Stimulated activated CD4-positive, alpha-beta T cell treated with anti-CD3 and anti-CD28 coated beads, Interleukin-1b, Interleukin-23, amount 100 ng/mL, for 48 hours (primary cell): ENCODE data around the gene ZFAND2A.
"Not testable (repeated sequence)": the region's sequence is repeated elsewhere in the genome, so short reads cannot be mapped to it uniquely, and the experiment has no call there.

Experiments
- DNase-seq: peaks from one replicate; pipeline ENCODE4 v3.0.0-alpha.2; 2020

ZFAND2A gene

GRCh38 chr7:1150400-1151002, 9.5 kb downstream of the ZFAND2A start:
- no peak for DNase-seq

DNA sequence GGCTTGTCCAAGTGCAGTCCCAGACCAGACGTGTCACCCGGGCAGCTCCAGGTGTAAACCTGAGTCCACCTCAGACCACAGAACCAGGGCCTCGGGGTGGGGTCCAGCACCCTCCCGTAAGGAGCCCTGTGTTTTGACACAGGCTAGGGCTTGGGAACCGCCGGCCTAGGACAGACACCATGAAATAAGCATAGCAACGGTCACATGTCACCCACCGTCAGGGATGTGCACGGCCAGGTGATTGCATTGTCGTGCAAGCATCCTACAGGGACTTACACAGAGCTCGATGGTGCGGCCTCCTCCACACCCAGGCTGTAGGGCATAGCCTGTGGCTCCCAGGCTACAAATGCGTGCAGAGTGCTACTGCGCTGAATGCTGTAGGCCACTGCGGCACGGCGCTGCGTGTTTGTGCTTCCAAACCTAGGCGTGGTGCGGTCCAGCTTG, 10.6 kb downstream of the ZFAND2A start:
- no peak for DNase-seq

DNA sequence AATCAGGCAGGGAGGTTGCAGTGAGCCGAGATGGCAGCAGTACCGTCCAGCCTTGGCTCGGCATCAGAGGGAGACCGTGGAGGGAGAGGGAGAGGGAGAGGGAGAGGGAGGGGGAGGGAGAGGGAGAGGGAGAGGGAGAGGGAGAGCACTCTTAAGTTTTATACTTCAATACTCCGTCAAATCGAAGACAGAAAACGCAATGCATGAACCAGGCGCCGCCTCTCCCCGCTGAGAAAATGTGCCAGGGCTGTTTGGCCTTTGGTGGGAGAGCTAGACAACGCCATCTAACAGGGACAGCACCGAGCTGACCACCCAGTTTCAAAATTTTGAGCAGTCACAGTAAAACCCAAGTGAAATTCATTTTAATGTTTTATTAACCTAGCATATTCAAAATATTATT, 12.1 kb downstream of the ZFAND2A start:
- DNase-seq, result not testable (repeated sequence)

DNA sequence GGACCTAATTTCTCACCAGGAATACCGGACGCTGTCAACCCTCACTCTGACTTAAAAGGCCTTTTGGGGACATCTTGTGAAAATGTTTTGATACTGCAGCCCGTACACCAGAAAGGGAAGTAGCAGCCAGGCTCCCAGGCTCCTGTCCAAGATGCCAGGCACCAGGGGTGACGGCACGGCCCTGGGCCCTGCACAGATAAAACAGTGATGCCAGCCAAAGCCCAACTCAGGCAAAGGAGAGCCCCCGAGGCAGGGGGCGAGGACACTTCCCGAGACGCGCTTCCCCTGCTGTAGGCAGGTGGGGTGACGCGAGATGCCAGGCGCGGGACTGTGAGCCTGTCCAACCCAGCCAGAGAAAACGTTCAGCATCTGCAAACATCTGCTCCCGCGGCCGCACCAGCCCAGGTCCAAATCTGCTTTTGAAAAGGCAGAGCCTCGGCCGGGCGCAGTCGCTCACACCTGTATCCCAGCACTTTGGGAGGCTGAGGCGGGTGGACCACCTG, 15.7 kb downstream of the ZFAND2A start:
- no peak for DNase-seq

- not testable (repeated sequence) for DNase-seq
Measured at GRCh38 chr7:1143031-1143430, 17.0 kb downstream of the ZFAND2A start.

DNA sequence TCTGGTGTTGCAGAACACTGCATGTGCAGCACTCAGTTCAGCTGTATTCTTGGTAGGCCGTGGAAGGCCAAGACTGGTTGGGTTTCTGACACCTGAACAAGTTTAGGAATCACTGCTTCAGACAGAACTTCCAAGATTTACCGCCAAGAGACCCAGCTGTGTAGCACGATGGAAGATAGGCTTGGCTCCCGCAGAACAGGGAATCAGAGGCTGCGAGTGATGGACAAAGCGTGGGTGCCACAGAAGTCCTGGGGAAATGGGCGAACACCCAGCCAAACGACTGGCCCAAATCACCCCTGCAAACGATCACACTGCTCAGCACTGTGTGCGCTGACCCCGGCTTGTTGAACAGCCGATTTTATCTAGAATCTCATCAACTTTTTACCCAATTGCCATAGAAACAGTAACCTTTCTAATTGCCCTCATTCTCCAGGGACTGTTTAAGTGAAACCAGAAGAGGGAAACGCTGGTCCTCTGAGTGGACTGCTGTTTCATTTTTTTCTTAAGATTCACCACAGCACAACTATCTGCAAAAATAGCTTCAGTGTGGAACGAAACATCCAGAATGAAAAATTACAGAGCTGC, 17.9 kb downstream of the ZFAND2A start:
- DNase-seq, result no peak

DNA sequence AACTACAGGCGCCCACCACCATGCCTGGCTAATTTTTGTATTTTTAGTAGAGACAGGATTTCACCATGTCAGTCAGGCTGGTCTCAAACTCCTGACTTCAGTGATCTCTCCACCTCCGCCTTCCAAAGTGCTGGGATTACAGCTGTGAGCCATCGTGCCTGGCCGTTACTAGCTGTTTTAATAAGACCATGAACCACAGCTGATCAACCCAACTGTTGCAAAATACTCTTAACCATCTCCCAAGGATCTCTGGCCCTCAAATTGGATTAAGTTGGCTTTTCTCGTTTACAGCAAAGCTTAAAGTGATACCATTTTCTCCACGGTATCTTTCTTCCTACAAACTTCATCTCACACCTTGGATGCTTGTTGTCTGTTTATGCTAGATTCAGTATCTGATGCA, 18.3 kb downstream of the ZFAND2A start:
- DNase-seq, result no peak

DNA sequence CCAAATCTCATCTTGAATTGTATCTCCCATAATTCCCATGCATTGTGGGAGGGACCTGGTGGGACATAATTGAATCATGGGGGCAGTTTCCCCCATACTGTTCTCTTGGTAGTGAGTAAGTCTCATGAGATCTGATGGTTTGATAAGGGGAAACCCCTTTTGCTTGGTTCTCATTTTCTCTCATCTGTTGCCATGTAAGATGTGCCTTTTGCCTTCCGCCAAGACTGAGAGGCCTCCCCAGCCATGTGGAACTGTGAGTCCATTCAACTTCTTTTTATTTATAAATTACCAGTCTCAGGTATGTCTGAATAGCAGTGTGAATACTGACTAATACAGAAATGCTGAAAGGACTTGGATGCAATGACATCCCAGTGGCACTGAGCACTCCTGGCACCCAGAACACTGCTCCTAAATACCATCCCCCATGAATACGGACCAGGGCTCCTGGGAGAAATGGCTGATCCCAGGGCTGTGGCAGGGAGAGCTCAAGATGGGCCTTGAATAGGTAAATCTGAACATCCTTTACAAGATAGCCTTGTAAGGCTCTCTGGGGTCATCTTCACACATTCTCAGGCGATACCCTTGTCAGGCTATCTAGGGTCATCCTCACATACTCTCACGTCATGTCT, 19.4 kb downstream of the ZFAND2A start:
- DNase-seq, result no peak

- DNase-seq, result no peak
Measured at GRCh38 chr7:1137517-1138167, 22.4 kb downstream of the ZFAND2A start.

GRCh38 chr7:1136841-1137516, 23.0 kb downstream of the ZFAND2A start:
- no peak for DNase-seq

GRCh38 chr7:1134951-1135350, 25.0 kb downstream of the ZFAND2A start:
- DNase-seq, result no peak

DNA sequence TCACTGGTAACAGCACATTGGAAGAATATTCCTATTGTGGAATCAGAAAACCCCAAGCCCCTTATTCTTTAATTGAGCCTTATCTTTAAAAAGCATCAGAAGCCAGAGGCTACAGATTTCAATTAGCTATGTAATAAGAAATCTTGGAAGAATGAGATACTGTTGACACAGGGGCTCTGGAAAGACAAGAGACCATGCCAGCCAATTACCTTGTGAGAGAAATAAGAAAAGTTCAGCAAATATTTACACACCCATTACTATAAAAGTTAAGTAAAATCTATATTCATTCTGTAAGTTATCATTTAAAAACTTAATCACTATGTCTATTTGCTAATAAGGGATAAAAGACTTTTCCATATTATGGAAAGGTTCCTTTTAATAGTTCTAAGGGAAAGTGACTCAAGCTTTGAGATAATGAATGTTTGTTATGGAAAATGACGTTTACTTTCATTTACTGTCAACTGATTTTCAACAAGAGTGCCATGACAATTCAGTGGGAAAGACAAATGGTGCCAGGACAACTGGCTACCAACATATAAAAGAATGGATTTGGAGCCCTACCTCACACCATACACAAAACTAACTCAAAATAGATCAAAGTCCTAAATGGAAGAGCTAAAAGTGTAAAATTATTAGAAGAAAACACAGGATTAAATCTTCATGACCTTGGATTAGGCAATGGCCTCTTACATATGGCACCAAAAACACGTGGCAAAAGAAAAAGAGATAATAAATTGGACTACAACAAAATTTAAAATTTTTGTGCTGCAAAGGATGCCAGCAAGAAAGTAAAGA, 28.3 kb downstream of the ZFAND2A start:
- DNase-seq, result no peak

DNA sequence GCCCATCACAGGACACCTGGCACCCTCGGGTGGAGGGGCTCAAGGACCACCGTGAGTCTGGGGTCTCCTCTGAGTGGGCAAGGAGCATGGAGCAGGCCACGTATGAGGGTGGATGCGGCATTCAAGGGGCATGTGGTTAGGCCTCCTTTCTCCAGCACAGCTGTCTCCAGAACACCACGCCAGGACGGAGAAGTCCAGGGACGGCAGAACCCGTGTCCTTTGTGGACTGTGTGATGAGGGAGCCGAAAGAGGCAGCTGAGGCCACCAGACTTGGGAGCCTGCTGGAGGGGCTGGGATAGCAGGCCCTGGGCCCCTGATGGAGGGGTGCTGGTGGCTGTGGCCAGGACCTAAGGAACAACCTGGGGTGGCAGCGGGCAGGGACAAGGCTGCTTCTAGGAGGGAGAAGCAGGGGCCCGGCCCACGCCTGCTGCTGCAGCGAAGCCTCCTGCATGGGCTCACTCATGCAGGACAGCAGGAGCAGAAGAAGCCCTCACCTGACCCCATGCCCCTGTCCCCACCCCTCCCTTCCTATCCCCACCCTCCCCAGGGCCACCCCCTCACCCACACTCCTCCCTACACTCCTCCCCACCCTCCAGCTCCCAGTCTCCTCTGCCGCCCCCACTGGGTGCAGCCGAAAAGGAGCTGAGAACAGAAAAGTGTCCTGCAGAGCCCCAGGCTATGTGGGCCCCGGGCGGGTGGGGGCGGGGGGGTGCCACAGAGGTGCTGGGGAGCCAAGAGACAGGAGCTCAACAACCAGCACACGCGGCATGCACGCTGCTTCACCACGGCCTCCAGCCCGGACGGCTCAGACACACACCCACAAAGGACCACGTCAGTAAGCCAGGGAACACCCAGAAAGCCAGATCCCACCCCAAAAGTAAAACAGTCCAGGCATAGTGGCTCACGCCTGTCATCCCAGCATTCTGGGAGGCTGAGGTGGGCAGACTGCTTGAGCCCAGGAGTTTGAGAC, 29.7 kb downstream of the ZFAND2A start:
- DNase-seq, result no peak

DNA sequence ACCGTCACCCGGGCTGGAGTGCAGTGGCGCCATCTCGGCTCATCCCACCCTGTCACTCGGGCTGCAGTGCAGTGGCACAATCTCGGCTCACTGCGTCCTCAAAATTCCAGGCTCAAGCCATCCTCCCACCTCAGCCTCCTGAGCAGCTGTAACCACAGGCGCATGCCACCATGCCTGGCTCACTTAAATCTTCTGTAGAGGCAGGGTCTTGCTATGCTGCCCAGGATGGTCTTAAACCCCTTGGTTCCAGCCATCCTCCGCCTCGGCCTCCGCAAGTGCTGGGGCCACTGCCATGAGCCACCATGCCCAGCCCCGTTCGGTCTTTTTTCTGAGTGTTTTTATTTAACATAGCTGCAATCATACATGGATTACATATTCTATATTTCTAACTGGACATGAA, 30.6 kb downstream of the ZFAND2A start:
- no peak for DNase-seq

- no peak for DNase-seq
Measured at GRCh38 chr7:1127001-1127400, 33.0 kb downstream of the ZFAND2A start.

DNA sequence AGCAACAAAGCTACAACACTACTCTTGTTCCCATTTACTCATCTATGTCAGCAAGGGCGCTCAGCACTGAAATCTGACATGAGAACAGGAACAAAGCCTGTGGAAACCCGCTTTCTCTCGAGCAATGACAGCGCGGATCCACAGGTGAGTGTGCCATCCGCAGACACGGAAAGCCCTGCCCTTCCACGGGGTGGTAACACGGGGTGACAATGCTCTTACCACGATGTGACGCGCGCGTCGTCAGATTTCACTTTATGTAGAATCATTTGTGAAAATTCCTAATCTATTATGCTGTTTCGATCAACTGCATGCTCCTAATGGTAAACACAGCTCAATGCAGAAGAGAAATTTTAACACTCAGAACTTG, 34.4 kb downstream of the ZFAND2A start:
- DNase-seq, result no peak

- DNase-seq, result no peak
Measured at GRCh38 chr7:1124816-1125602, 35.0 kb downstream of the ZFAND2A start.

- DNase-seq, result no peak
Measured at GRCh38 chr7:1124164-1124563, 35.8 kb downstream of the ZFAND2A start.

GRCh38 chr7:1123715-1124114, 36.3 kb downstream of the ZFAND2A start:
- no peak for DNase-seq

DNA sequence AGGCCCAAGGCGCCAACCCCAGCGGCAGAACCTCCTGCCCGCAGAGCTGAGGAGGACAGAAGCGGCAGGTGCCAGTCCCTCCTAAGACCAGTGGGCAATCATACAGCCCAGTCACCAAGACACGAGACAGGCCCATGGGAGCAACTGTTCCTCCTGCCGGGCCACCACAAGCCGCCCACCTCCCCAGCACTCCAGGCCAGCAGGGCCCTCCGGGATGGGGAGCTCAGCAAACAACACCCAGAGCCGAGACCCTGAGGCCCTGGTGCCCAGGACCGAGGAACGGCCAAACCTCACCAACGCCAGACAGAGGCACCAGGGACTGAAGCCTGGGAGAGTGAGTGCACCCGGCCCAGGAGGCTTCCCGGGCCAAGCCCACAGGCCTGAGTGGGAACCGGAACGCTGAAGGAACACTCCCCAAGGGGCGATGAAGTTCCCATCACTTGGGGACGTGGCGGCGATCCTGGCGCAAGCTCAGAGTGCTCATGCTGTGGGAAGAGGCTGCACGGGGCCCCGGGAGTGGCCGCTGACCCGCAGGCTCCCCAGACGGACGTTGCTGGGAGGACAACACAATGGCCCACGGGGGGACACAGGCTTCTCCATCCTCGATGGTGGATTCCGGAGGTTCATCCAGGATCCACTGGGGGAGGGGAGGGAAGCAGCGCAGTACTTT, 37.0 kb downstream of the ZFAND2A start:
- no peak for DNase-seq
